Measurements from ENCODE around the gene COL23A1. TPM values are rescaled to one million over a fixed set of nuclear protein-coding genes. Genes with fewer than 3 reads are reported as not detected.
"Not testable (repeated sequence)": the region's sequence is repeated elsewhere in the genome, so short reads cannot be mapped to it uniquely, and the experiment has no call there.

COL23A1 gene
- total RNA-seq, 1 experiment from 2014 or later, result not detected

GRCh38 chr5:178487911-178488600, 102.1 kb downstream of the COL23A1 start:
- Histone ChIP-seq H4K20me1 (ENCODE audit: low read length) (no peaks in the 10 kb centered on the region), H3K4me3 (ENCODE audit: low read length) (no peak overlapping the region), H3F3A (ENCODE audit: low read length, unreplicated experiment) (no peaks in the 10 kb centered on the region), H3K27me3 (ENCODE audit: low read length) (peaks cover 68% of the 10 kb centered on the region), H2AFZ (ENCODE audit: low read length) (no peak overlapping the region), H3K4me2 (ENCODE audit: low read length) (no peak overlapping the region), H3K4me1 (ENCODE audit: insufficient read depth, low read length) (no peaks in the 10 kb centered on the region), H3K27ac (ENCODE audit: low read length) (no peak overlapping the region), H3K9me2 (replicated peaks; ENCODE audit: low read length) (no peaks in the 10 kb centered on the region), H3K9ac (ENCODE audit: low read length) (no peak overlapping the region), H3K36me3 (ENCODE audit: low read depth, low read length) (no peaks in the 10 kb centered on the region), H3K9me3 (ENCODE audit: low read length) (no peaks in the 10 kb centered on the region), H3K79me2 (ENCODE audit: low read length) (no peaks in the 10 kb centered on the region)
- DNase-seq, result no peak
- POLR2A ChIA-PET (ENCODE audit: unreplicated experiment), result no interaction called here
- CTCF ChIA-PET, result no interaction called here
- BruUV-seq (replicated peaks), result no TSS peak
- intact Hi-C loops (cut with micrococcal nuclease), result no loop called here
- no peak for ATAC-seq
- TF ChIP-seq EZH2phosphoT487 (IDR thresholded peaks at IDR 0.05; ENCODE audit: borderline replicate concordance, low read length) (no peak), CTCF (conservative IDR thresholded peaks at IDR 0.05; ENCODE audit: low read depth, low read length) (no peak), EZH2 (IDR thresholded peaks at IDR 0.05; ENCODE audit: low read length, unreplicated experiment) (no peak)

DNA sequence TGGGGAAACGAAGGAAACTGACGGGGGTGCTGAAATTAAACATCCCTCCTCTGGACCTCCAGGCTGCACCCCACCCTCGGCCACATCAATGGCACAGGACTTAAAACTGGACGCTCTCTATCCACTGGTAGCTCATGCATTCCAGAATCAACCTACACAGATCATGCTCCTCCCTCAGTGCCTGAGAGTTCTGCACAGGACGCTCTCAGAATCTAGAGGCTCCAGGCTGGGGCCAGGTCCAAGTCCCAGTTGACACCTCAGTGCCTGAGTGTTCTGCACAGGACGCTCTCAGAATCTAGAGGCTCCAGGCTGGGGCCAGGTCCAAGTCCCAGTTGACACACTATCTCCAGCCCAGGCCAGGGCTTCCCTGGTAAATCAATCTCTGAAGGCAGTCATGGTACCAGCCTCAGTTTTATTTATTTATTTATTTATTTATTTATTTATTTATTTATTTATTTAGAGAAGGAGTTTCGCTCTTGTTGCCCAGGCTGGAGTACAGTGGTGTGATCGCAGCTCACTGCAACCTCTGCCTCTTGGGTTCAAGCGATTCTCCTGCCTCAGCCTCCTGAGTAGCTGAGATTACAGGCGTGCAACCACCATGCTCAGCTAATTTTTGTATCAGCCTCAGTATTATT, 103.2 kb downstream of the COL23A1 start:
- H3K9me3 ChIP-seq (ENCODE audit: low read length); H3K4me1 ChIP-seq (ENCODE audit: insufficient read depth, low read length); BruUV-seq (replicated peaks); H3K79me2 ChIP-seq (ENCODE audit: low read length); H3K27ac ChIP-seq (ENCODE audit: low read length); H2AFZ ChIP-seq (ENCODE audit: low read length); CTCF ChIA-PET; H3K36me3 ChIP-seq (ENCODE audit: low read depth, low read length); DNase-seq; intact Hi-C loops (cut with micrococcal nuclease); H3K4me3 ChIP-seq (ENCODE audit: low read length); H4K20me1 ChIP-seq (ENCODE audit: low read length); H3K4me2 ChIP-seq (ENCODE audit: low read length); H3K9ac ChIP-seq (ENCODE audit: low read length); H3K9me2 ChIP-seq (replicated peaks; ENCODE audit: low read length); ATAC-seq; H3F3A ChIP-seq (ENCODE audit: low read length, unreplicated experiment); POLR2A ChIA-PET (ENCODE audit: unreplicated experiment): not testable (repeated sequence)
- H3K27me3 ChIP-seq (ENCODE audit: low read length), result peaks cover 72% of the 10 kb centered on the region

GRCh38 chr5:178486239-178486641, 104.0 kb downstream of the COL23A1 start:
- Histone ChIP-seq H3K4me1 (ENCODE audit: insufficient read depth, low read length) (no peaks in the 10 kb centered on the region), H3K9ac (ENCODE audit: low read length) (no peak overlapping the region), H3K27ac (ENCODE audit: low read length) (no peak overlapping the region), H3K79me2 (ENCODE audit: low read length) (no peaks in the 10 kb centered on the region), H3F3A (ENCODE audit: low read length, unreplicated experiment) (no peaks in the 10 kb centered on the region), H3K4me3 (ENCODE audit: low read length) (no peak overlapping the region), H3K9me3 (ENCODE audit: low read length) (no peaks in the 10 kb centered on the region), H3K4me2 (ENCODE audit: low read length) (no peak overlapping the region), H3K36me3 (ENCODE audit: low read depth, low read length) (no peaks in the 10 kb centered on the region), H3K27me3 (ENCODE audit: low read length) (peaks cover 76% of the 10 kb centered on the region), H2AFZ (ENCODE audit: low read length) (no peak overlapping the region), H3K9me2 (replicated peaks; ENCODE audit: low read length) (no peaks in the 10 kb centered on the region), H4K20me1 (ENCODE audit: low read length) (no peaks in the 10 kb centered on the region)
- TF ChIP-seq CTCF (conservative IDR thresholded peaks at IDR 0.05; ENCODE audit: low read depth, low read length) (no peak), EZH2phosphoT487 (IDR thresholded peaks at IDR 0.05; ENCODE audit: borderline replicate concordance, low read length) (no peak), EZH2 (IDR thresholded peaks at IDR 0.05; ENCODE audit: low read length, unreplicated experiment) (no peak)
- DNase-seq, result no peak
- ChIA-PET CTCF (no interaction called here), POLR2A (ENCODE audit: unreplicated experiment) (no interaction called here)
- intact Hi-C loops (cut with micrococcal nuclease), result no loop called here
- no peak for ATAC-seq
- BruUV-seq (replicated peaks), result no TSS peak

Data from PC-3 (cell line).